ENCODE measurements around the gene ZP1. TPM values are rescaled to one million over a fixed set of nuclear protein-coding genes. Genes with fewer than 3 reads are reported as not detected.

Gene ZP1
- total and polyA plus RNA-seq, 2 of the 4 experiments (the other 2 are of a cell fraction) = 0.18 to 1.6 TPM

- Histone ChIP-seq H3K9me3 (ENCODE audit: control insufficient read depth, insufficient read depth, low read length) (no peaks in the 10 kb centered on the region), H3K36me3 (ENCODE audit: control insufficient read depth, insufficient read depth, low read length) (peaks cover 37% of the 10 kb centered on the region), H4K5ac (ENCODE audit: low read depth, low read length) (peak within 1 kb of the TSS; percentile 74; the same call in 1 of the 2 replicates), H3K4me1 (ENCODE audit: control insufficient read depth, insufficient read depth, low read length) (peaks cover 14% of the 10 kb centered on the region), H2AFZ (replicated peaks; ENCODE audit: low read length, poor library complexity) (peak within 1 kb of the TSS; percentile 95), H2BK20ac (ENCODE audit: low read depth, low read length) (0 out of 2 replicates have a peak within 1 kb of the TSS, but pooled peaks have one; percentile 48), H3K23ac (ENCODE audit: low read depth, low read length) (peak within 1 kb of the TSS; percentile 82), H2BK5ac (ENCODE audit: low read depth, low read length, poor library complexity, severe bottlenecking) (no peak within 1 kb of the TSS), H3K79me1 (ENCODE audit: low read depth in 1 of 2, low read length in 2 of 2) (peaks cover 10 to 42% of the 10 kb centered on the region in 2 experiments; a peak in 3 of 4 replicates), H2BK120ac (ENCODE audit: low read depth, low read length) (peak within 1 kb of the TSS; percentile 41; the same call in 1 of the 2 replicates), H3K14ac (replicated peaks; ENCODE audit: low read depth, low read length) (peak within 1 kb of the TSS; percentile 96), H3K9me1 (ENCODE audit: insufficient read depth, low read length) (peaks cover 12% of the 10 kb centered on the region; the same call in 1 of the 2 replicates), H3K4me3 (ENCODE audit: insufficient read depth, low read depth, low read length) (peak within 1 kb of the TSS; percentile 65), H3K4ac (ENCODE audit: low read depth, low read length) (peak within 1 kb of the TSS; percentile 70), H4K91ac (ENCODE audit: insufficient read depth, low read depth, low read length) (peak within 1 kb of the TSS; percentile 41), H3K56ac (ENCODE audit: extremely low read depth, insufficient read depth, low read length) (peak within 1 kb of the TSS; percentile 21; the same call in 1 of the 2 replicates), H2AK5ac (ENCODE audit: low read depth, low read length) (peak within 1 kb of the TSS; percentile 42), H3K18ac (ENCODE audit: low read depth, low read length) (no peak within 1 kb of the TSS), H3K9ac (ENCODE audit: low read depth, low read length) (peak within 1 kb of the TSS; percentile 59), H3K27me3 (ENCODE audit: control insufficient read depth, insufficient read depth, low read length) (no peaks in the 10 kb centered on the region), H3K4me2 (ENCODE audit: low read depth, low read length) (peak within 1 kb of the TSS; percentile 94), H4K8ac (ENCODE audit: low read depth in 2 of 2, low read length in 2 of 2) (peak within 1 kb of the TSS; percentile 76 to 77; a peak in 2 of 4 replicates), H2BK15ac (ENCODE audit: low read depth, low read length) (peak within 1 kb of the TSS; percentile 55; the same call in 1 of the 3 replicates), H3K27ac (ENCODE audit: insufficient read depth, low read length) (peak within 1 kb of the TSS; percentile 15; the same call in 1 of the 2 replicates), H4K20me1 (ENCODE audit: insufficient read depth, low read length) (peaks cover 17% of the 10 kb centered on the region), H2AK9ac (replicated peaks; ENCODE audit: low read depth, low read length, poor library complexity) (peak within 1 kb of the TSS; percentile 96)
- 0% methylated on average over 12 of the region's 69 CpGs; no CpG with 5 or more reads in 1 of the 2 experiments for WGBS, 2 experiments (ENCODE audit: extremely low coverage in 2 of 2, insufficient read length in 1 of 2)
- dilution Hi-C loops (cut with HindIII; ENCODE audit: low sequenced_read_pairs, unreplicated experiment) (no loop called here), intact Hi-C loops (cut with micrococcal nuclease) (no loop called here), in situ Hi-C loops (cut with MboI; ENCODE audit: low sequenced_read_pairs) (loop anchor here (25.0 kb wide), 1 partner anchor 1337 kb away; no protein-coding TSS in a partner anchor)
- BruUV-seq (replicated peaks) = no TSS peak
- ChIA-PET CTCF (no interaction called here), POLR2A (ENCODE audit: unreplicated experiment) (no interaction called here)
- peak; percentile 95 for ATAC-seq (ENCODE audit: low read depth)
- DNase-seq = peak; percentile 68
- TF ChIP-seq RAD21 (IDR thresholded peaks at IDR 0.05; ENCODE audit: low read length) (no peak), SMC3 (IDR thresholded peaks at IDR 0.05; ENCODE audit: low read depth, low read length) (no peak), CHD1 (IDR thresholded peaks at IDR 0.05; ENCODE audit: low read depth, low read length) (no peak), MXI1 (IDR thresholded peaks at IDR 0.05; ENCODE audit: borderline replicate concordance, low read depth, low read length) (peak; percentile 70; the same call in 1 of the 2 replicates), RFX5 (IDR thresholded peaks at IDR 0.05; ENCODE audit: low read depth, low read length) (no peak), MAFK (IDR thresholded peaks at IDR 0.05; ENCODE audit: low read depth, low read length) (no peak), RCOR1 (IDR thresholded peaks at IDR 0.05; ENCODE audit: insufficient replicate concordance, low read length) (no peak), POLR2A (IDR thresholded peaks at IDR 0.05; ENCODE audit: low read depth, low read length) (peak; percentile 36; the same call in 1 of the 2 replicates), FOS (IDR thresholded peaks at IDR 0.05; ENCODE audit: low read depth, low read length) (no peak), BHLHE40 (IDR thresholded peaks at IDR 0.05; ENCODE audit: low read depth, low read length) (peak; percentile 19; the same call in 1 of the 2 replicates), MAZ (IDR thresholded peaks at IDR 0.05; ENCODE audit: borderline replicate concordance, low read depth, low read length) (peak; percentile 96), CTCF (conservative IDR thresholded peaks at IDR 0.05; ENCODE audit: low read depth, low read length) (no peak), NFE2L2 (IDR thresholded peaks at IDR 0.05; ENCODE audit: low read depth, low read length) (no peak)
- TF ChIP-seq, protein P1, sequence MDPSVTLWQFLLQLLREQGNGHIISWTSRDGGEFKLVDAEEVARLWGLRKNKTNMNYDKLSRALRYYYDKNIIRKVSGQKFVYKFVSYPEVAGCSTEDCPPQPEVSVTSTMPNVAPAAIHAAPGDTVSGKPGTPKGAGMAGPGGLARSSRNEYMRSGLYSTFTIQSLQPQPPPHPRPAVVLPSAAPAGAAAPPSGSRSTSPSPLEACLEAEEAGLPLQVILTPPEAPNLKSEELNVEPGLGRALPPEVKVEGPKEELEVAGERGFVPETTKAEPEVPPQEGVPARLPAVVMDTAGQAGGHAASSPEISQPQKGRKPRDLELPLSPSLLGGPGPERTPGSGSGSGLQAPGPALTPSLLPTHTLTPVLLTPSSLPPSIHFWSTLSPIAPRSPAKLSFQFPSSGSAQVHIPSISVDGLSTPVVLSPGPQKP (IDR thresholded peaks at IDR 0.05; ENCODE audit: borderline replicate concordance, low read depth, low read length) = no peak
Measured at GRCh38 chr11:60924110-60924905, 57.0 kb downstream of the ZP1 start, which contains the start of gene TMEM132A. Gene TMEM132A (plus strand): TSS chr11:60924460. CDS start chr11:60924634, 174 bp downstream.
